ENCODE results near the gene TMEM169. TPM values are rescaled to one million over a fixed set of nuclear protein-coding genes. Genes with fewer than 3 reads are reported as not detected.

TMEM169 gene
- total and polyA plus RNA-seq, 10 of the 15 experiments (the other 5 are each of a cell fraction or from before 2014, with no cell fraction given) = 0.23 to 3.2 (median 2.3) TPM

DNA sequence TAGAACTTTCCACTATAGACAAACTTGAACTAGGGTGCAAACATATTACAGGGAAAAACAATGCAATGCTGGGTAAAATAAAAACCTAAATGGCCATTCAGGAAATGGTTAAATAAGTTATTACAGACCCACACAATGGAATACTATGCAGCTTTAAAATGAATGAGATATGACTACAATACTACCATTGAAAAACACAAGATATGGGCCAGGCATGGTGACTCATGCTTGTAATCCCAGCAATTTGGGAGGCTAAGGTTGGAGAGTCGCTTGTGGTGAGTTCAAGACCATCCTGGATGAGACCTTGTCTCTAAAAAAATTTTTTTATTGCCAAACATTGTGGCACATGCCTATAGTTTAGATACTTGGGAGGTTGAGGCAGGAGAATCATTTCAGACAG is 6.9 kb upstream of the TMEM169 start (continued):
- TF ChIP-seq SP1 (IDR thresholded peaks at IDR 0.05; ENCODE audit: low read depth, low read length) = no peak
- TF ChIP-seq MTA2 (IDR thresholded peaks at IDR 0.05; ENCODE audit: low read depth) = no peak

DNA sequence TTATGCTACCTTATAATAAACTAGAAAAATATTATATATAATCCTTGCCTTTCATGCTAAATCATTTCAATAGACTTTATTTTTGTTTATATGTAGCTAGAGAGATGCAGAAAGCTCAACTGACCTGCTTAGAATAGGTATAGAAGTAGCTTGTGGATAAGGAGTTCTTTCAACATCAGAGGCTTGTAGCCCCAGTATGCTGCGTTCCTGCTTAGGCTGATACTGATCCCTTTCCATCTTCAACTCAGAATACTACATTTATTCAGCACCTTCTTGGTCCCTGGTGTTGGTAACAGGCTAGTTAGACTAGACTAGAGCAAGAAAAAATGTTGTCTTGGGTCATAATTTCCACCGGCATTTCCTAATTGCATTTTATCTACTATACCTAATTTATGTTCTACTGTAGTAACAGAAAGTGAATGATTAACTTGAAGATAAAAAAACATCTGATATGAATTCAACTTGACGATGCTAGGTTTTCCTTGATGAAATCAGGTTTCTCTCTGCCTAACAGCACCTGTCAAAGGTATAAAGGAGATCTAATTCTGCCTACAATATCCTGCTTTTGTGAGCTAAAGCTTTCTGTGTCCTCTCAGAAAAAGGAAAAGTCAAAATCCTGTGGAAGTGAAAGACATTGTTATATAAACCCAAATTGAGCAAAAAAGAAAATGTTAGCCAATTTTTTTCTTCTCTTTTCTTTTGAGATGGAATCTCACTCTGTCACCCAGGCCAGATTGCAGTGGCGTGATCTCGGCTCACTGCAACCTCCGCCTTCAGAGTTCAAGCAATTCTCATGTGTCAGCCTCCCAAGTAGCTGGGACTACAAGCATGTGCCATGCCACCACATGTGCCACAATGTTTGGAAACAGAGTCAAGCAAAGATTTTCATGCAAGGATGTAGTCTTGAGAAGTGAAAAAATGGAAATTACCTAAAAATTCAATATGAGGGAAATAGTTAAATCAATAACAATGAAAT is 5.9 kb upstream of the TMEM169 start:
- no peaks in the 10 kb centered on the region for H3K9me3 ChIP-seq (replicated peaks; ENCODE audit: control insufficient read depth, insufficient read depth, low read length)
- FAIRE-seq = no peak
- no peaks in the 10 kb centered on the region for H3K4me1 ChIP-seq (ENCODE audit: control insufficient read depth, insufficient read depth, low read length)
- intact Hi-C loops (cut with micrococcal nuclease; ENCODE audit: unreplicated experiment) = no loop called here
- ChIA-PET POLR2A (interaction anchor here (1.0 to 1.2 kb wide), 2 partner anchors 15 to 26 kb away, joined by 3 to 4 read pairs; no protein-coding TSS in a partner anchor), SMC1A (ENCODE audit: uncharacterized antibody, unreplicated experiment) (interaction anchor here (0.5 to 2.3 kb wide), 9 partner anchors 17 to 549 kb away, joined by 3 to 10 read pairs (median 3); no protein-coding TSS in a partner anchor), CTCF (interaction anchor here (0.6 to 1.8 kb wide), 6 partner anchors 9 to 145 kb away, joined by 3 to 5 read pairs (median 4); no protein-coding TSS in a partner anchor), RAD21 (ENCODE audit: unreplicated experiment) (interaction anchor here (1.6 kb wide), 1 partner anchor 14 kb away, joined by 3 read pairs; no protein-coding TSS in a partner anchor)
- BruUV-seq (replicated peaks) = no TSS peak
- in situ Hi-C loops (cut with MboI) = no loop called here
- no peak overlapping the region for H3K4me2 ChIP-seq (ENCODE audit: control insufficient read depth, insufficient read depth)
- 98% methylated on average over 6 of the region's 6 CpGs for WGBS (ENCODE audit: insufficient coverage, insufficient replicate concordance, low lambda C conversion rate, missing lambda C conversion rate)
- H4K20me1 ChIP-seq (ENCODE audit: control insufficient read depth, insufficient read depth) = no peaks in the 10 kb centered on the region
- TF ChIP-seq CBX5 (IDR thresholded peaks at IDR 0.05; ENCODE audit: low read depth) = no peak
- no peak for TF ChIP-seq KAT2A (conservative IDR thresholded peaks at IDR 0.05; ENCODE audit: control insufficient read depth, low read depth, low read length)
- TF ChIP-seq, protein P1, sequence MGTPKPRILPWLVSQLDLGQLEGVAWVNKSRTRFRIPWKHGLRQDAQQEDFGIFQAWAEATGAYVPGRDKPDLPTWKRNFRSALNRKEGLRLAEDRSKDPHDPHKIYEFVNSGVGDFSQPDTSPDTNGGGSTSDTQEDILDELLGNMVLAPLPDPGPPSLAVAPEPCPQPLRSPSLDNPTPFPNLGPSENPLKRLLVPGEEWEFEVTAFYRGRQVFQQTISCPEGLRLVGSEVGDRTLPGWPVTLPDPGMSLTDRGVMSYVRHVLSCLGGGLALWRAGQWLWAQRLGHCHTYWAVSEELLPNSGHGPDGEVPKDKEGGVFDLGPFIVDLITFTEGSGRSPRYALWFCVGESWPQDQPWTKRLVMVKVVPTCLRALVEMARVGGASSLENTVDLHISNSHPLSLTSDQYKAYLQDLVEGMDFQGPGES (IDR thresholded peaks at IDR 0.05) = no peak
- no peak for TF ChIP-seq TBL1XR1 (IDR thresholded peaks at IDR 0.05; ENCODE audit: low read depth, low read length)
- TF ChIP-seq EGR1 (IDR thresholded peaks at IDR 0.05; ENCODE audit: borderline replicate concordance in 1 of 2, low read depth in 2 of 2, low read length in 2 of 2) = no peak
- no peak overlapping the region for H3K27ac ChIP-seq (ENCODE audit: control insufficient read depth, insufficient read depth)
- H3K79me2 ChIP-seq (ENCODE audit: control insufficient read depth, insufficient read depth, low read length) = peaks cover 1% of the 10 kb centered on the region; the same call in 1 of the 2 replicates
- no peaks in the 10 kb centered on the region; a peak in 1 of 4 replicates for H3K36me3 ChIP-seq (ENCODE audit: control insufficient read depth in 2 of 2, insufficient read depth in 2 of 2, low read length in 1 of 2)
- no peak overlapping the region for H3K4me3 ChIP-seq
- no peak for DNase-seq (ENCODE audit: low read depth, low spot score)
- H3K9ac ChIP-seq (ENCODE audit: control insufficient read depth, insufficient read depth, low read length) = no peak overlapping the region
- H3K27me3 ChIP-seq (replicated peaks in 1 of 2; ENCODE audit: control insufficient read depth in 2 of 2, insufficient read depth in 2 of 2, low read length in 1 of 2) = no peaks in the 10 kb centered on the region
- H2AFZ ChIP-seq (ENCODE audit: control insufficient read depth, low read depth, low read length) = no peak overlapping the region
- ATAC-seq = no peak
